ENCODE data around the gene PTOV1.

The PTOV1 gene

DNA sequence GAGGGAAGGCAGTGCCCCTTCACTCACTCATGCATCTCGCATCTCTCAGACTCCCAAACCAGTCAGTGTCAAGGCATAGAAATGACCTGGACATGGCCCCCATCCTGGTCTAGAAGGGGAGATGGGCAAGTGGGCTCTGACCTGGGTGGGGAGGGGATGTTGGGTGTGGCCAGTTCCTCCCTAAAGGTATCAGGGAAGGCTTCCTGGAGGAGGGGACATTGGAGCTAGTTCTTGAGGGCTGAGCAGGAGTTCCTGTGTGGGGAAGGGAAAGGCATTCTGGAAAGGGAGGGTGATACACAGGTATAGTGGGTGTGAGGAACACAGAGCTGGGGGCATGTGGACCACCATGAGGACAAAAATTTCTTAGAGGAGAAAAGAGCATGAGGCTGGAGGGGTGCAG, 41.8 kb downstream of the PTOV1 start:
- DNase-seq: no peak

DNA sequence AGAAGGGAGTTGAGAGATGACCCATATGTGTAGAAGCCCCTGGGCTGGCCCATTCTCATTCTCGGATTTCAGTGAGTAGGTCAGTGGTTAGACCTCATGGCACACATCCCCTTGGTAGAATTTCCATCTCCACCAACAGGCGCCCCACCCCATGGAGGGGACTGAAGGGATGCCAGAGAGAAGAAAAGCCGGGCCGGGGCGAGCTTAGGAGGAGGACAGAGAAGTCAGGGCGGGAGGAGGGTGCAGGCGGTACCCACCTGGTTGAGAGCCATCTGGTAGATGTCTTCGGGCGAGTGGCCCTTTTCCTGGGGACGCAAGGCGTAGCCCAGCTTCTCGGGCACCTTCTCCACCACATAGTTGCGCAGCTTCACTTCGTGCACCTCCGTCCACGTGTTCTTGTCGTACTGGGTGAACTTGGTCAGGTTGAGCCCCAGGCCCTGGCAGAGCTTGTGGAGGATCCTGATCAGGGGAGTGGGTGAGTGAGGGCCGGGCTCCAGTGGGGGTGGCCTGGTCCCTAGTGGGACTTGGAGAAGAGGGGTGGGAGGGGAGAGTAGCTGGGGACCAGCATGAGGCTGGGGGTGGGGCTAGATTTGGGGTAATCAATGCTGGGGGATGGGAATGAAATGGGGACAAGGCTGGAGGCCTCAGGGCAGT, 43.2 kb downstream of the PTOV1 start:
- no peak for DNase-seq

DNA sequence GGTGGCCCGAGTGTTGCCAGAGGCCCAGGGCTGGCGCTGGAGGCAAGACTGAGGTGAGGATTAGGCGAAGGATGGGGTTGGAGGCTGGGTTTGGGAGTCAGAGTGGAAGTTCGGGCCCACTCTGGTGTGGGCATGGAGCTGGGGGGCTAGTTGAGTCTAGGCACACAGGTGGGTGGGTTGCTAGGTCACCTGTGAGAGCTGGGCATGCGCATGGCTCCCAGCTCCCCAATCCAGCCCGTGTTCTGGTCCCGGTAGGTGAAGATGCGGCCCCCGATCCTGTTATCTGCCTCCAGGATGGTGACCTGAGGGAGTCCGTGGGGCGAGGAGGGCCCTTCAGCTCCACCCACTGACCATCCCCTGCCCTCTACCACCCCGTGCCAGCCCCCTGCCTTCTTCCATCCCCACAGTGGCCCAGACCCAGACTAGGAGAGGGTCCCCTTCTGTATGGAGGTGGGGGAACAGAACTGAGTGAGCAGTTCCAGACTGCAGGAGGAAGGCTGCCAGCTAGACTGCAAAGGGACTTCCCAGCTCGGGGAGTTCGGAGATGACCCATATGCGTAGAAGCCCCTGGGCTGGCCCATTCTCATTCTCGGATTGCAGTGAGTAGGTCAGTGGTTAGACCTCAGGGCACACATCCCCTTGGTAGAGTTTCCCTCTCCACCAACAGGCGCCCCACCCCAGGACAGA, 44.1 kb downstream of the PTOV1 start:
- DNase-seq: no peak

DNA sequence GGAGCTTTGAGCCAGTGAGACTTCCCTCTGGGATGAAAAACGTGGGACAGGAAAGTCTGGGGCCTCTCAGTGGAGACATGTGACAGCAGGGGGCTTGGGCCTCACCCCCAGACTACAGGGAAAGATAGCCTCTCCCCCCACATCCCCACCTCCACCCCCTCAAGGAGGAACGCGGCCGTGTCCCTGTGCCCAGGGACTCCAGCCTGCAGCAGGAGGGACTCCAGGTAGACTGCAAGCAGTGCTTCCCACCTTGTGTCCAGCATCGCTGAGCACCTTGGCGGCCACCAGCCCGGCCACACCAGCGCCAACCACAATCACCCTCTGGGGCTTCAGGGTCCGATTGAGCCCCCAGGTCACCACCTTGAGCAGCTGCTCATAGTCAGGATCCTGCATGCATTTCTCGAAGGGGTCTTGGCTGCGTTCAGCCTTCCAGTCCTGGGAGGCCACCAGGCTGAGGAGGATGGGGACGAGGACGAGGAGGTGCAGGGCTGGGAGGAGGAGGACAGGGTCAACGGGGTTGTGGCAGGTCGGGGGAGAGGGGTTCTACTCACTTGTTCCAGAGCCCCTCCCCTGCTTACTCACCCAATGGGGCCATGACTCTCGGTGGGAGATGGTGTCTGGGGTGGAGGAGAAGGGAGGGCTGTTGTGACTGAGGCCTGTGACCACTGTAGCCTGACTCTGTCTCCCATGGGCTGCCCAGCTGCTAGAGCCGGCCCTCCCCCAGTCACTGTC, 44.8 kb downstream of the PTOV1 start:
- DNase-seq: no peak

DNA sequence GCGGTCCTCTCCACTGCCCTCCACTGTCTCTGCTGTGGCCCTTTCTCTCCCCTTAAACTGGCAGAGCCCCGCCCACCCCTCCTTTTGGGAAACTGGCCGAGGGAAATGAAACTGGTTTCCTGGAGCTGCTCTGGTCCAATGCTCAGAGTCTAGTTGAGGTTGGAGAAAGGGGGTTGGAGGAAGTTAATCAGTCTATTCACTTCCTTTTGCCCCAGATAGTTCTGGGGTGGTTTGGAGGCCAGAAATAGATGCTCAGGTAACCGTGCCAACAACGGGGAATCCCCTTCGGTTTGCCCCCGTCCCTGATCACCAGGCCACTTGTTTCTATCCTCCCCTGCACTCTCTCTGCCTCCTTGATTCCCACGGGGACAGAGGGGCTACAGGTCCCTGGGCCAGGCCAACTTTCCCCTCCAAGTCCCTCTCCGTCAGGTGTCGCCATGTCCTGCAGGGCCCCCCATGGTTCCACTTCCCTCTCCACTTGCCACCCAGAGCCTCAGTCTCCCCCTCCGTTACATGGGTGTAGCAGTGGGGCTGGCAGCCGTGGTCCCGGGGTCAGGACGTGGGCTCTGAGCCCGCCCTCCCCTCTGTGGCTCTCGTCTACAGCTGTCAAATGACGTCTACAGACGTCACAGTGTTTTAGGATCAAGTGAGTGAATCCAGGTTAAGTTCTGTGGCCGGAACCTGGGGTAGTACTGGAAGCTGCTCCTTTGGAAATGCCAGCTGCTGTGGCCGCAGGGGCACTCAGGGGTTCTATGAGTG, 46.1 kb downstream of the PTOV1 start, which contains the start of gene IL4I1:
IL4I1 (minus strand) TSS at position 25 of the 759 bp plus-strand sequence. CDS start 727 bp downstream, outside the sequence.
- DNase-seq: no peak

DNA sequence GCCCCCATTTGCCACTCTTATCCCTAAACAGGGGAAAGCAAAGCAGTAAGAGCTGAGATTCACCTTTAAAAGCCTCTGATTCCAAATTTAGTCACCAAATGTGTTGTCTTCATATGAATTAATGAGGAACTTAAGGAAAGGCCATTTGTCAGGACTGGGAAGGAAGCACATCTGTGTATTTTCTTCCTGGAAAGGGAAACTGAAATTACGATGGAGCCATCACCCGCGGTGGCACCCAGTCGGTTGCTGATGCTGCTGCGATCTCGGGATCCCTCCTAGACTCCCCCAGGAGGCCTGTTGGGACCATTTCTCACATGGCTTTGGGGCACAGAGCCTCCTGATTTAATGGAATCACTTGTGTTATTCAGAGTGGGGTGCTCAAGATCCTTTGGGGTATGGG, 53.2 kb downstream of the PTOV1 start:
- DNase-seq: no peak

DNA sequence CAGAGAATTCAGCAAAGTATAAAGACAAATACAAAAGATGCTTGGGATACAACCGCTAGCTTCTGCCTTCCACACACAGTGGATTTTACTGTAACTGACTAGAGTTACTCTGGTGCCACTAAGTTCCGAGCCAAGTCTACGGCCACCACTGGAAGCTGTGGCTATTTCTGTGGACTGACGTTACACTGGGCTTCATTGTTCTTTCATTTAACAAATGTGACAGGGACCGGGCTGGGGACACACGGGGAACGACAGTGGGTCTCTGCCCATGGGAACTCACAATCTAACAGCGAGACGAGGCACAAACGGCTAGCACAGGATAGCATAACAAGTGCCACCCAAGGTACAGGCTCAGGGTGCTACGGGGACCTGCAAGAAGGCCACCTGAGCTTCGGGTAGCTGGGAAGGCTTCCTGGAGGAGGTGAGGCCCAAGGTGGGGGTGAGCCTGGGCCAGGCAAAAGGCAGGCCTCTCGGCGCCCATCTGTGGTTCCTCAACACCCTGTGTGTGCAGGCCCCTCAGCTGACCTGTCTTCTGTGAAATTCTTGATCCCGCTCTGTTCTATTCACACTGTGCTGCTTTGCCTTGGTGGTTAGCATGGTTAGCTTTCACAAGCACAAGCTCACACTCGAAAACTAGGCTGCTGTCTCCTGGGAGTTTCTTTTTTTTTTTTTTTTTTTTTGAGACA, 56.1 kb downstream of the PTOV1 start:
- DNase-seq: no peak

DNA sequence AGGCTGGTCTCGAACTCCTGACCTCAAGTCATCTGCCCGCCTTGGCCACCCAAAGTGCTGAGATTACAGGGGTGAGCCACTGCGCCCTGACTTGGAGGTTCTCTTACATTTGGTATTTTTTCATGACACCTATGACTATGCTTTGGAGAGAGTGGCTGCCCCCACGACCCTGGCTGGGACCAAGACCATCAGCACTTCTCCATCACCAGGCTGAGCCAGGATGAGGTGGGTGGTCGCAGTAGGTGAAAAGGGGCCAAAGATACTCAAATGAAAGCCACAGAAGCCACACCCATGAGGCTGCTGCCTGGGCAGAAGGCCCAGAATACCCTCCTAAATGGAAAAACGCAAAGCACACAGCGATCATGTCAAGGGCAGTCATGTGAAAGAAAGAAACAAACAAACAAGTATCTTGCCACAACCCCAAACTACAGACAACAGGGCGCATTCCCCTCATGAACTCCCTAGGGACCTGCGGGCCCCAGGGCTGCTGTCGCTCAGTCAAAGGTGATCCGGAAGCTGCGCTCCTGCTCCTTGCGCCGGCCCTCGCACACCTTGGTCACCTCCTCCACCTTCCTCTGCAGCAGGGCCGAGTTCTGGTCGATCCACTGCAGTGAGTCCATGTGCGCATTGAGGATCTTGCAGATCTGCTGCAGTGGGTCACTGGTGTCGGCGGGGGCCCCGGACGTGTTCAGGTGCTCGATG, 56.9 kb downstream of the PTOV1 start:
- no peak for DNase-seq

DNA sequence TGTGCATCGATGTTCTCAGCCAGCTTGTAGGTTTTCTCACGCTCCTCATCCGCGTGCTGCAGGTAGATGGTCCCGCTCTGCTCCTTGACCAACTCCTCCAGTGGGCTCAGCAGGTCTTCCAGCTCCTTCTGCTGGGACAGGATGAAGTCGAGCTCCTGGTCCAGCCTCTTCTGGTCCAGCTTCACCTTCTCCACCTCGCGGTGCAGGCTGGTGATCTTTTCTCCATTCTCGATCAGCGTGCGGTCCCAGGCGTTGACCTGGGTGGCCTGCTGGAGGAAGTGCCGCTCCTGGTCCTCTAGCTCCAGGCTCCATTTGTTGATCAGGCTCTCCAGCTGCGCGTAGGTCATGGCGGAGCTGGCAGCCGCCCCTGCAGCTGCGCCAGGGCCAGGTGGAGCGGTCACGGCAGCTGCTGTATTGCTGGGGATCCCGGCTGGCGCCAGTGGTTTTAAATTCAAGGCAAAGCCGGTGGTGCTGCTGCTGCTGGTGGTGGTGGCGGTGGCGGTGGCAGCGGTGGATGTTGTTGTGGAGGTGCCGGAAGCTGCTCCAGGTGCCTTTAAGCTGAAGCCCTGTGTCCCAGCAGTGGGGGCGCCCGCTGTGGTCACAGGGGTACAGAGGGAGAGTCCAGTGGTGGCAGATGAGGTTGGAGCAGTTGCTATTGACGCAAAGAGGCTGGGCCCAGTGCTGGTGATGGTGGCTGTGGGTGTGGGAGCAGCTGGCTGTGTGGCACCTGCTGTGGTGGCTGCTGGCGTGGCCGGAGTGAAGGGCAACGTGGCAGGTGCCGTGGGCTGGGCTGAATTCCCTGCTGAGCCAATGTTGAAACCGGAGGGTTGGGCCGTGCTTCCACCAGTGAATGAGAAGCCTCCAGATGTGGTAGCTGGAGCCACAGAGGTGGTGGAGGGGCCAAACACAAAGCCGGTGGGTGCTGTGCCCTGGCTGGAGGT, 57.8 kb downstream of the PTOV1 start:
- no peak for DNase-seq

DNA sequence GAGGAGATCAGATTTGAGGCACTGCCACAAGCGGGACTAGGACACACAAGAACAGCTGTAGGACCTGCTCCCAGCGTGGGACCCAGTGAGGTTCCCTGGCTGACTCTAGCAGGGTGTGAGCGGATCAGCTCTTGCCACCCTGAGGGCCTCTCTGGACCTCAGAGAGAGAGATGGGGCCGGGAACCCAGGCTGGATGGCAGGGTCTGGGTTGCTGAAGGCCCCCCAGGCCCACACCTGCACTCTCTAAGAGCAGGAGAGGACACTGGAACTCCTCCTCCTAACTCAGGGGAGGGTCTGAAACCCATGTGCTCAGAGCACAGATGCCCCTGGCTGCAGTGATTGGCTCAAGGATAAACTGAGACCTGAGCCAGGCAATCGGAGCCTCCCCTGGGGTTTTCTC, 59.2 kb downstream of the PTOV1 start:
- no peak for DNase-seq
